ENCODE measurements around the gene M1AP. TPM values are rescaled to one million over a fixed set of nuclear protein-coding genes. Genes with fewer than 3 reads are reported as not detected.

M1AP gene
- polyA plus RNA-seq, 1 donor (not counting 4 experiments of a cell fraction or from before 2014, with no cell fraction given): 0.21 TPM

DNA sequence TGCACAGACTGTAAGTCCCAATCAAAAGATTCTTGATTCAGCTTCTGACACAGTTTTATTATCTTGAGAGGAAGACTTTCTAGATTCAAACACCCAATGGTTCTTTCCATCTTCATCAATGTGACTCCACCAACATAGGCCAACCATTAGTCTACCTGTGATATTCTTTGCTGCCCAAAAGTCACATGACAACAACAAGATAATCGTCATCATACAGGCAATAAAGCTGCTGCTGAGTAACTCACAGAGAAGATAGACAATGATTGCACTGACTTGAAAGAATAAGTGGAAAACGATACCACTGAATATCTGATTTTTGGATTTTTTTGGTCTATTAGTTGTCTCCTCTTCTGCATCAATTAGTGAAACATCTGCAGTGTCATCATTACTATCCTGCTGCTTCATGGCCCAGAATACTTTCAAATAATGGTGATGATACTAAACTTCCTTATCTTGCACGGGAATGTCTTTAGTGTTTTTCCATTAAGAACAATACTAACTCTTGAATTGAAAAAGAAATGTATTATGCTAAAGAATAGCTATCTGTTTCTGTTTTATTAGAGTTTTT is 19.5 kb downstream of the M1AP start:
- no peaks in the 10 kb centered on the region for H3K4me1 ChIP-seq (ENCODE audit: control insufficient read depth, extremely low read depth, insufficient read depth, low read length)
- H2AFZ ChIP-seq (ENCODE audit: control insufficient read depth, low read length): no peak overlapping the region
- no peak for DNase-seq (ENCODE audit: low read depth, low spot score)
- H3K9me1 ChIP-seq (ENCODE audit: control insufficient read depth, extremely low read depth, insufficient read depth, low read length): no peaks in the 10 kb centered on the region
- H3K9me3 ChIP-seq (ENCODE audit: control insufficient read depth, low read depth, low read length): no peaks in the 10 kb centered on the region
- no peak overlapping the region for H3K4me2 ChIP-seq (ENCODE audit: control insufficient read depth, extremely low read depth, insufficient read depth, low read depth, low read length)
- no peak for TF ChIP-seq EZH2 (IDR thresholded peaks at IDR 0.05; ENCODE audit: low read length)
- TF ChIP-seq, protein P1, sequence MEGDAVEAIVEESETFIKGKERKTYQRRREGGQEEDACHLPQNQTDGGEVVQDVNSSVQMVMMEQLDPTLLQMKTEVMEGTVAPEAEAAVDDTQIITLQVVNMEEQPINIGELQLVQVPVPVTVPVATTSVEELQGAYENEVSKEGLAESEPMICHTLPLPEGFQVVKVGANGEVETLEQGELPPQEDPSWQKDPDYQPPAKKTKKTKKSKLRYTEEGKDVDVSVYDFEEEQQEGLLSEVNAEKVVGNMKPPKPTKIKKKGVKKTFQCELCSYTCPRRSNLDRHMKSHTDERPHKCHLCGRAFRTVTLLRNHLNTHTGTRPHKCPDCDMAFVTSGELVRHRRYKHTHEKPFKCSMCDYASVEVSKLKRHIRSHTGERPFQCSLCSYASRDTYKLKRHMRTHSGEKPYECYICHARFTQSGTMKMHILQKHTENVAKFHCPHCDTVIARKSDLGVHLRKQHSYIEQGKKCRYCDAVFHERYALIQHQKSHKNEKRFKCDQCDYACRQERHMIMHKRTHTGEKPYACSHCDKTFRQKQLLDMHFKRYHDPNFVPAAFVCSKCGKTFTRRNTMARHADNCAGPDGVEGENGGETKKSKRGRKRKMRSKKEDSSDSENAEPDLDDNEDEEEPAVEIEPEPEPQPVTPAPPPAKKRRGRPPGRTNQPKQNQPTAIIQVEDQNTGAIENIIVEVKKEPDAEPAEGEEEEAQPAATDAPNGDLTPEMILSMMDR (optimal IDR thresholded peaks at IDR 0.05 in 1 of 3, IDR thresholded peaks at IDR 0.05 in 1 of 3, conservative IDR thresholded peaks at IDR 0.05 in 1 of 3; ENCODE audit: extremely low read depth in 1 of 3, insufficient read depth in 2 of 3, low read length in 3 of 3): no peak
- no peak overlapping the region for H3K27ac ChIP-seq (ENCODE audit: control insufficient read depth, insufficient read depth, low read length)
- H3K4me3 ChIP-seq (ENCODE audit: control insufficient read depth in 2 of 3, extremely low read depth in 1 of 3, insufficient read depth in 2 of 3, low read depth in 1 of 3, low read length in 3 of 3): no peak overlapping the region
- no peaks in the 10 kb centered on the region for H4K20me1 ChIP-seq (ENCODE audit: control insufficient read depth, extremely low read depth, insufficient read depth, low read length)
- dilution Hi-C loops (cut with MboI; ENCODE audit: extremely low pct_ligation_motif_present, low sequenced_read_pairs): no loop called here
- no peak for FAIRE-seq
- H3K9ac ChIP-seq (ENCODE audit: control insufficient read depth, extremely low read depth, insufficient read depth, low read length): no peak overlapping the region
- no peaks in the 10 kb centered on the region for H3K36me3 ChIP-seq (ENCODE audit: control insufficient read depth in 2 of 2, extremely low read depth in 1 of 2, insufficient read depth in 2 of 2, low read length in 2 of 2)
- no peaks in the 10 kb centered on the region for H3K27me3 ChIP-seq (ENCODE audit: control insufficient read depth, extremely low read depth, insufficient read depth, low read length)
- no peaks in the 10 kb centered on the region for H3K79me2 ChIP-seq (ENCODE audit: control insufficient read depth, insufficient read depth, low read length)

DNA sequence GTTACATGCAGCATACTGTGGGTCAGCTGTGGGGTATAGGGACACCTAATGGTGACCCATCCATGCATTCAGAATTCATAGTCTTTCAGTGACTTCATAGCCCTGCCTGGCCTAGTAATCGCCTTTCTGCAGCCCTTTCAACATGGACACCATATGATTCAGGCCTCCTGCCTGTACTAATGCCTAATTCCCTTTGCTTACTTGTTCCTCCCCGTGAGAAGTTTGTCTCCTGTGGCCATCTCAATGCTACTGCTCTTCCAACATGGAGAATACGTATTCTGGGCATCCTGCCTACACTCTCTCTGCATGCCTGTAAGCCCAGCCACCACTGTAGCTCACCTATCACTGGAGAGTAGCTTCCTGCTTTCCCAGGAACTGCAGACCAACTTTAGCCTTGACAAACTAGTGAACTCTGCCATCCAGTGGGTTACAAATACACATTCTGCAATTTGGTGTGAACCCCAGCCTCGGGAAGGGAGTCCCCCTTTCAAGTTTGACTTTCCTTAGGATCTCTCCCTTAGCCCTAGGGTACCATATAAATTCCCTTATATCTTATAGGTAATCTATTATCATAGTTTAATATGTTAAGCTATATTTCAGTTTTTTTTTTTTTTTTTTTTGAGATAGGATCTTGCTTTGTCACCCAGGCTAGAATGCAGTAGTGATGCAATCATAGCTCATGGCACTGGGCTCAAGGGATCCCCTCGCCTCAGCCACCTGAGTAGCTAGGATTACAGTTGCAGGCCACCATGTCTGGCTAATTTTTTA is 22.3 kb downstream of the M1AP start:
- H3K4me3 ChIP-seq (ENCODE audit: control insufficient read depth in 2 of 3, extremely low read depth in 1 of 3, insufficient read depth in 2 of 3, low read depth in 1 of 3, low read length in 3 of 3): no peak overlapping the region
- no peaks in the 10 kb centered on the region for H3K27me3 ChIP-seq (ENCODE audit: control insufficient read depth, extremely low read depth, insufficient read depth, low read length)
- no peaks in the 10 kb centered on the region for H3K4me1 ChIP-seq (ENCODE audit: control insufficient read depth, extremely low read depth, insufficient read depth, low read length)
- no peaks in the 10 kb centered on the region for H3K9me3 ChIP-seq (ENCODE audit: control insufficient read depth, low read depth, low read length)
- FAIRE-seq (no peak), DNase-seq (ENCODE audit: low read depth, low spot score) (no peak)
- H3K27ac ChIP-seq (ENCODE audit: control insufficient read depth, insufficient read depth, low read length): no peak overlapping the region
- H3K9ac ChIP-seq (ENCODE audit: control insufficient read depth, extremely low read depth, insufficient read depth, low read length): no peak overlapping the region
- dilution Hi-C loops (cut with MboI; ENCODE audit: extremely low pct_ligation_motif_present, low sequenced_read_pairs): no loop called here
- H3K9me1 ChIP-seq (ENCODE audit: control insufficient read depth, extremely low read depth, insufficient read depth, low read length): no peaks in the 10 kb centered on the region
- H4K20me1 ChIP-seq (ENCODE audit: control insufficient read depth, extremely low read depth, insufficient read depth, low read length): no peaks in the 10 kb centered on the region
- H3K36me3 ChIP-seq (ENCODE audit: control insufficient read depth in 2 of 2, extremely low read depth in 1 of 2, insufficient read depth in 2 of 2, low read length in 2 of 2): no peaks in the 10 kb centered on the region
- TF ChIP-seq, protein P1 (optimal IDR thresholded peaks at IDR 0.05 in 1 of 3, IDR thresholded peaks at IDR 0.05 in 1 of 3, conservative IDR thresholded peaks at IDR 0.05 in 1 of 3; ENCODE audit: extremely low read depth in 1 of 3, insufficient read depth in 2 of 3, low read length in 3 of 3): no peak
- no peak for TF ChIP-seq EZH2 (IDR thresholded peaks at IDR 0.05; ENCODE audit: low read length)
- peak overlapping the region; percentile 42 for H2AFZ ChIP-seq (ENCODE audit: control insufficient read depth, low read length)
- H3K79me2 ChIP-seq (ENCODE audit: control insufficient read depth, insufficient read depth, low read length): no peaks in the 10 kb centered on the region
- no peak overlapping the region for H3K4me2 ChIP-seq (ENCODE audit: control insufficient read depth, extremely low read depth, insufficient read depth, low read depth, low read length)
